HG02610 (cell line): Measurements from ENCODE around the gene PLK5.
"Not testable (repeated sequence)": the region's sequence is repeated elsewhere in the genome, so short reads cannot be mapped to it uniquely, and the experiment has no call there.

Experiments
- ATAC-seq: cut with Tn5 transposase; IDR thresholded peaks from one replicate; pipeline ENCODE4 v1.9.1; 2021; ENCODE audit warnings: mild to moderate bottlenecking, moderate library complexity; ENCODE audit not compliant: unreplicated experiment

PLK5 gene

DNA sequence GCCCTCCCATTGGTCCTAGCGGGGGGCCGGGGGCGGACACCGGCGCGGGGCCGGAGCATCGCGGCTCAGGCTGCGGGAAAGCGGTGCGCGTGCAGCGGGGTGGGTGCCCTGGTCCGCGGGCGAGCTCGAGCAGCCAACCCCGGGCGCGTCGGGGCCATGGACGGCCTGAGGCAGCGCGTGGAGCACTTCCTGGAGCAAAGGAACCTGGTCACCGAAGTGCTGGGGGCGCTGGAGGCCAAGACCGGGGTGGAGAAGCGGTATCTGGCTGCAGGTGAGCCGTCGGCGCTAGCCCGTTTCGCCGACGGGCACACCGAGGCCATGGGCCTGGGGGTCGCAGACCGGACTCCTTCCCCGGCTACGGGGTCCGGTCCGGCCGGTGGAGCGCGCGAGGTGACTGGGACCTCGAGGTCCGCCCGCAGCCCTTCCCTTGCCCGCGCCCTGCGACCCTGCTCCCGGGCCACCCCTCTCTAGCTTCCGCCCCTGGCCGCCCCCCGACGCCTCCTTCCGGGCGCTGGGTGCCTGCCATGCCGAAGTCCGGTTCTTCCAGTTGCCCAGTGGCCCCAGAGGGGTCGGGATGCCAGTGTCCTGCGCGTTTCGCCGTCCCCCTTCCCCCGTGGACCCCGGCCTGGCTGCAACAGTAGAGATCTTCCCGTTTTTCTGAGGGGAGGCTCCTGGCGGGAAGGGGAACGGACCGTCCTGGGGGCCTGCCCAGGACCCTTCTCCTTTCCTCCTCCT, 32.6 kb upstream of the PLK5 start, which contains the start of gene REEP6:
REEP6 (plus strand) TSS at position 68 of the 735 bp plus-strand sequence; CDS start at position 157, 89 bp downstream.
- no peak for ATAC-seq

DNA sequence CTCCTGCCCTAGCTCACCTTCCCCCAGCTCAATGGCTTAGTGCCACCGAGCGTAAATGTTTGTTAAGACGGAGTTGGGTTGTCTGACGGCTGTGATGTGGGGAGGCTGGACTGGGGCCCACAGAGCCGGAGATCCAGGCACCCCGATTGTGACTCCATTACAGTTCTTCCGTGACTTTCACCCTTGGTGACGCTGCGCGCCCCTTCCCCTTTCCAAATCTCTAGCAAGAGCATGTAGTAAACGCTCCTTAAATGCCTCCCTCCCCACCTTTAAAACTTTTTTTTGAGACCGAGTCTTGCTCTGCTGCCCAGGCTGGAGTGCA, 32.1 kb upstream of the PLK5 start:
- ATAC-seq = no peak

DNA sequence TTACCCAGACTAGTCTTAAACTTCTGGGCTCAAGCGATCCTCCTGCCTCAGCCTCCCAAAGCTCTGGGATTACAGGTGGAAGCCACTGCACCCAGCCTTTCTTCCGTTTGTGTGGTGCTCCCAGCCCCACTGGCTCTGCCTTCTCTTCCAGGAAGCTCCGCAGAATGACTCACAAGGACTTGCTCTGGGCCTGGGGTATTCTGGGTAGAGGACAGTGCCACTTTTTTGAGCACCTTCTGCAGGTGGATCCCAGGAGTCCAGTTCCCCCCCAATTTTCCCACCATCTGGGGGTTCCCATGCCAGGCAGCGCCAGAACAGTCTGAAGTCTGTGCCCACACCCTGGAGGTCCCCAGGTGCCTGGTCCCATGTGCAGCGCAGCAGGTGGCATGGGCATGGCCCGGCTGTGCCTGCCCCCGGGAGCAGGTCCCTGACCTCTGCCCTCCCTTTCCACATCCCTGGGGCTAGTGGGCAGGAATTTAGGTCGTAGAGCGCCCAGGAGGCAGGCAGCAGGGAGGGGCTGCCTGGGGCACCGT, 31.3 kb upstream of the PLK5 start:
- no peak for ATAC-seq

DNA sequence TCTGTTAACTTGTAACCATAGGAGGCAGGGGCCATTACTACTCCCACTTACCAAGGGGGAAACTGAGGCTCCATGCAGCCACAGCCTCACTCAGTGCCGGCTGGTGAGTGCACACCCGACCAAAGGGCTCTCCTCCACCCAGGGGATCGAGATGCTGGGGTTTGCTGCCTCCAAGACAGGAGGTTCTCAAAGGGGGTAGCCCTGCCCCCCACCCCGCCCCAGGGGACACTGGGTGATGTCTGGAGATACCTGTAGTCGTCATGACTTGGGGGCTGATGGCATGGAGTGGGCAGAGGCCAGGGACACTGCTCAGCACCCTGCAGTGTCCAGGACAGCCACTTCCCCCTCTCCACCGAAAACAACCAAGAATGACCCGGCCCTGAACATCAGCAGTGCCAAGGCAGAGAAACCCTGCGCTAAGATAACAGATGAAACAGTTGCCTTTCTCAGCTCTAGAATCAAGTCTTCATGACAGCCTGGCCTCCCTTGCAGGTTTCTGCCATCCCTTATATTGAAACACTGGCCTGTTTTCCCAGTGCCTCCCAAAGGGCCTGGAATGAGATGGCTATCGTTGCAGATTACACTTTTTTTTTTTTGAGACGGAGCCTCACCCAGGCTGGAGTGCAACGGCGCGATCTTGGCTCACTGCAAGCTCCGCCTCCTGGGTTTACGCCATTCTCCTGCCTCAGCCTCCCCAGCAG, 29.6 kb upstream of the PLK5 start:
- no peak for ATAC-seq

DNA sequence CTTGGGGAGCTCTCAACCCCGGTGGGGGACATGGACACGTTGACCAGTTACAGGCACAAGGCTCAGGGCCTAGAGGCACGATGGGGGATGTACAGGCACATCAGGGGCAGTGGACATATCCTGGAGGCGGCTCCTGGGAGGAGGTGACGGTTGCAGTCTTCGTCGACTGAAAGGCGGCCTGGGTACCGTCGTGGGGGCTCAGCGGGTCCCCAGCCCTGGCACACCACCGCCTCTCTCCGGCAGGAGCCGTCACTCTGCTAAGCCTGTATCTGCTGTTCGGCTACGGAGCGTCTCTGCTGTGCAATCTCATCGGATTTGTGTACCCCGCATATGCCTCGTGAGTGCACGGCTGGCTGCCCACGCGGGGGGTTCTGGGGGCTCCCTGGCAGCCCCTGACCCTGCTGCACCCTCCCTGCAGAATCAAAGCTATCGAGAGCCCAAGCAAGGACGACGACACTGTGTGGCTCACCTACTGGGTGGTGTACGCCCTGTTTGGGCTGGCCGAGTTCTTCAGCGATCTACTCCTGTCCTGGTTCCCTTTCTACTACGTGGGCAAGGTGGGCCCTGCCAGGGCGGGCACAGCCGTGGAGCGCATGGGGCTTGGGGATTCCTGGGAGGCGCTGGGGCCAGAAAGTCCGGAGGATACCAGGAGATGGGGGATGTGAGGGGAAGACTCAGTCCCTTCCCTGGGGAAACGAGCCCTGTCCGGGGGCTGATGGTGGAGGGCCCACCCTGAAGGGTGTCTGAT, 28.7 kb upstream of the PLK5 start:
- no peak for ATAC-seq

DNA sequence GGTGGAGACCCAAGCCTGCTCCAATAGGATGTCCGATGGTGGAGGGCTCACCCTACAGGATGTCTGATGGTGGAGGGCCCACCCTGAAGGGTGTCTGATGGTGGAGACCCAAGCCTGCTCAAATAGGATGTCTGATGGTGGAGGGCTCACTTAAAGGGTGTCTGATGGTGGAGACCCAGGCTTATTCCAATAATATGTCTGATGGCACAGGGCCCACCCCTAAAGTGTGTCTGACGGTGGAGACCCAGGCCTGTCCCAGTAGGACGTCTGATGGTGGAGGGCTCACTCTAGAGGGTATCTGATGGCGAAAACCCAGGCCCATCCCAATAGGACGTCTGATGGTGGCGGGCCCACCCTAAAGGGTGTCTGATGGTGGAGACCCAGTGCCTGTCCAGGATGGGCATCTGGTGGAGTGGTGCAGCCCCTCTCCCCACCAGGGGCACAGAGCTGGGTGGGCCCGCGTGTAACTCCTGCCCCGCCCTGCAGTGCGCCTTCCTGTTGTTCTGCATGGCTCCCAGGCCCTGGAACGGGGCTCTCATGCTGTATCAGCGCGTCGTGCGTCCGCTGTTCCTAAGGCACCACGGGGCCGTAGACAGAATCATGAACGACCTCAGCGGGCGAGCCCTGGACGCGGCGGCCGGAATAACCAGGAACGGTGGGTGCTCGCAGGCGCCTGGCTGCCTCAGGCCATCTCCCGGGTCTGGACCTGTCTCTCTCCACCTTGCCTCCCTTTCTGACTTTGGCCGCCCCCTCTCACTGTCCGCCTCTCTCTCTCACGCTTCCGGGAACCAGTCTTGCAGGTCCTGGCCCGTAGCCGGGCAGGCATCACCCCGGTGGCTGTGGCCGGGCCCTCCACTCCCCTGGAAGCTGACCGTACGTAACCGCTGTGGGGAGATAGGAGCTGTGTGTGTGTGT, 27.8 kb upstream of the PLK5 start:
- no peak for ATAC-seq

DNA sequence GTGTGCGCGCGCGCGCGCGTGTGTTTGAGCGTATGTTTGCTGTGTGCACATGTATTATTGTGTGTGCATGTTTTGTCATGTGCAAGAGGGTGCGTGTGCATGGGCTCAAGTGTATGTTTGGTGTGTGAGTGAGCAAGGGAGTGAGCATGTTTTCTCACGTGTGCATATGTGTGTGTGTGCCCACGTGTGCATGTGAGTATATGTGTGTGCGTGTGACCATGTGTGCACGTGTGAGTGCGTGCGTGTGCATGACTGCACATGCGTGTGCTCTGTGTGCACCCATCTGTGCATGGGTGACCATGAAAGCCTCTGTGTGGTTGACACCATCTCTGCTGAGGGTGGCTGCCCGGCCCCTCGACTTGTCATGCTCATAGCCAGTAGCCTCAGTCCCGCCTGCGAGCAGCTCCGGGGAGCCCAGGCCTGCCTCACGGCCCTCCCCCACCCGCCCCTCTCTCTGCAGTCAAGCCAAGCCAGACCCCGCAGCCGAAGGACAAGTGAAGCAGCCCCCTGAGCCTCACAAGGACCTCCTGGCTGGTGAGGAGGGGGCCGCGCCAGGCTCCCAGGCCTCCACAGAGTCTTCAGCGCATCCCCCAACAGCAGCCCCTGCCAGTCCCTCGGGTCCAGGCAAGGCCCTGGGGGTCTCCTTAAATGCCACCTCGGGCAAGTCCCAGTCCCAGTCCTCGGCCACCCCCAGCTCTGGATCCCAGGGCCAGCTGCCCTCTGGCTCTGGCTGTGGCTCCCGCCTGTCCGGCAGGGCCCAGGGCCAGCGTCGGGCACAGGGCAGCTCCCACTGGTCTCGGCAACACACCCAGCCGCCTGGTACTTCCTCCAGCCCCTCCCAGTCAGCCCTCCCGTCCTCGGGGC, 26.9 kb upstream of the PLK5 start:
- ATAC-seq = no peak

DNA sequence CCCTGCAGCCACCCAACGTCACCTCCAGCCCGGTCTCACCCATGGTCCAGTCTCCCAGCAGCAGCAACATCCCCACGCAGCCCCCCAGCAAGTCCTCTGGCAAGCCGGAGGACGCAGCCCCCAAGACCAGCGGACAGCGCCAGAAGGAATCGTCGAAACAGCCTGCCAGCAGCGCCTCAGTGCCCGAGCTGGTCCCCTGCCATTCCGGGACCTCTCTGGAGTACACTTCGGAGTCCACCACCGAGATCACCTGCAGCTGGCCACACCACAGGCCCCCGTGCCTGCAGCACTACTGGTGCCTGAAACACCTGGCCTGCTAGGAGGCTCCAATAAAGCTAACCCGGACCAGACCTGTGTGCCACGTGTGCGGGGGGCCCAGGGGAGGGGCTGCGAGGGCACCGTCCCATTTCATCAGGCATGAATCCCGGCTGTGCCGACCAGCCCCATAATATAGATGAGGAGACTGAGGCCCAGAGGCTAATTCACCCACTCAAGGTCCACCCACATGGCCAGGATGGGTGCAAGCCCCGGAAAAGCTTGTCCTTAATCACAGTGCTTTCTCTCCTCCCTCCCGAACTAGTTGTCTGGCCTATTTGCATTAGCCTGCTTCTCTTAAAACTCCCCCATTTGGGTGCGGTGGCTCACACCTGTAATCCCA, 26.2 kb upstream of the PLK5 start:
- no peak for ATAC-seq

DNA sequence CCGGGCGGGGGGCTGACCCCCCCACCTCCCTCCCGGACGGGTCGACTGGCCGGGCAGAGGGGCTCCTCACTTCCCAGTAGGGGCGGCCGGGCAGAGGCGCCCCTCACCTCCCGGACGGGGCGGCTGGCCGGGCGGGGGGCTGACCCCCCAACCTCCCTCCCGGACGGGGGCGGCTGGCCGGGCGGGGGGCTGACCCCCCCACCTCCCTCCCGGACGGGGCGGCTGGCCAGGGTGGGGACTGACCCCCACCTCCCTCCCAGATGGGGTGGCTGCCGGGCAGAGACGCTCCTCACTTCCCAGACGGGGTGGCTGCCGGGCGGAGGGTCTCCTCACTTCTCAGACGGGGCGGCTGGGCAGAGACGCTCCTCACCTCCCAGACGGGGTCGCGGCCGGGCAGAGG, 24.6 kb upstream of the PLK5 start:
- not testable (repeated sequence) for ATAC-seq

DNA sequence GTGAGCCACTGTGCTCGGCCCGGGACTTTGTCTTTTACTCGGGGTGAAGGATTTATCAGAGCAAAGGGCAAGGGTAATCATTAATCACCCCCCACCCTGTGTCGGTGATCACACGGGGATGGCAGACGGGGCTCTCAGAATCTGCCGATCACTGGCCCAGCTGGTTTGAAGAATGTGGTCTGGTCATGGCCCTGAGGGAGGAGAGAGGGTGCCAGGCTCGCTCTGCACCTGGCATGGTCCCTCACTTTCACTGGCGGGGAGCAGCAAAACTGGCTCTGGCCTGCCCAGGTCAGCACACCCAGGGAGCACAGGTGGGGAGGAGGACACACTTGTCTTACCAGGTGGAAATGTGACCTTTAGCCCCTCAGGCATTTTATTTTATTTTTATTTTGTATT, 22.7 kb upstream of the PLK5 start:
- no peak for ATAC-seq

DNA sequence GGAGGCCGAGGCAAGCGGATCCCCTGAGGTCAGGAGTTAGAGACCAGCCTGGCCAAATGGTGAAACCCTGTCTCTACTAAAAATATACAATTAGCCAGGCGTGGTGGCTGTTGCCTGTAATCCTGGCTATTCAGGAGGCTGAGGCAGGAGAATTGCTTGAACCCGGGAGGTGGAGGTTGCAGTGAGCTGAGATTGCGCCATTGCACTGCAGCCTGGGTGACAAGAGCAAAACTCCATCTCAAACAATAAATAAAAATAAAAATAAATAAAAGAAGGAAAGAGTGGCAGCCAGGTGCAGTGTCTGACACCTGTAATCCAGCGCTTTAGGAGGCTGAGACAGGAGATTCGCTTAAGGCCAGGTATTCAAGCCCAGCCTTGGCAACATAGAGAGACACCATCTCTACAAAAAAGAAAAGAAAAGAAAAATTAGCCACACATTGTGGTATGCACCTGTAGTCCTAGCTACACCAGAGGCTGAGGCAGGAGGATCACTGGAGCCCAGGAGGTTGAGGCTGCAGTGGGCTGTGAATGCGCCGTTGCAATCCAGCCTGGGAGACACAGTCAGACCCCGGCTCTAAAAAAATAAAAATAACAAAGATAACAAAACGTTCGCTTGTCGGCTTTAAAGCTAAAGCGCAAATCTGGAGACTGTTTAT, 21.3 kb upstream of the PLK5 start:
- no peak for ATAC-seq

DNA sequence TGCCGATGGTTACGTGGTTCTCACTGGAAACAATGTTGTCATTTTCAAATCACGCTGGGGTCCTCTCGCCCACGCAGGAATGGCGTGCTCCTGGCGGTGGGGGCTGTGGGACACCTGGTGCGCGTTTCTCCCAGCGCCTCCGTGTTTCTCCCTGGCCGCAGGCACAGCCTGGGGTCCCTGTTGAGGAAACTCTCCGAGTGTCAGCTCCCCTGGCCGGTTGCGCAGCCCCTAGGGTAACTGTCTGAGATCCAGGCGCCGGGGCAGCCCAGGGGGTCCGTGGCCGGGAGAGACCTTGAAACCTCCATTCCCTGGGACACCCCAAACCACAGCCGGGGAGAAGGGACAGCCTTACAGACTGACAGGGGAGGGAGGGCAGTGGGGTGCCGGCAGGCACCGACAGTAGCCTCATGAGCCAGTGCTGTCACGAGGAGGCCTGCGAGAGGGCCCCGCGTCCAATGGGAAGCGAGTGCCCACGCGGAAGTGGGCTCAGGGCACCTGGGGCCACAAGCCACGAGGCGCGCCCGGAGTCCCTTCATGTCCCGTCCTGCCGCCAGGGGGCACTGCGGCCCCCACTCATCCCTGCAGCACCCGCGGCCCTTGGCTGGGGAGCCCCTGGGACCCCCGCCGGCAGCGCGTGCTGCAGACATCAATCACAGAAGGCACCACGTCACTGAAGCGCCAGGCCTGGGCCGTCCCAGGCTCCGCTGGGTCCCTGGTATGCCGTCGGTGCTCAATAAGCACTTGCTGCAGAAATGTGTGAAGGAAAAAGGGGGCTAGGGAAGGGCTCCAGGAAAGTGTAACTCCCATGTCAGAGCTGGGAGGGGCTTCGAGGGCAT, 20.6 kb upstream of the PLK5 start:
- ATAC-seq = no peak

DNA sequence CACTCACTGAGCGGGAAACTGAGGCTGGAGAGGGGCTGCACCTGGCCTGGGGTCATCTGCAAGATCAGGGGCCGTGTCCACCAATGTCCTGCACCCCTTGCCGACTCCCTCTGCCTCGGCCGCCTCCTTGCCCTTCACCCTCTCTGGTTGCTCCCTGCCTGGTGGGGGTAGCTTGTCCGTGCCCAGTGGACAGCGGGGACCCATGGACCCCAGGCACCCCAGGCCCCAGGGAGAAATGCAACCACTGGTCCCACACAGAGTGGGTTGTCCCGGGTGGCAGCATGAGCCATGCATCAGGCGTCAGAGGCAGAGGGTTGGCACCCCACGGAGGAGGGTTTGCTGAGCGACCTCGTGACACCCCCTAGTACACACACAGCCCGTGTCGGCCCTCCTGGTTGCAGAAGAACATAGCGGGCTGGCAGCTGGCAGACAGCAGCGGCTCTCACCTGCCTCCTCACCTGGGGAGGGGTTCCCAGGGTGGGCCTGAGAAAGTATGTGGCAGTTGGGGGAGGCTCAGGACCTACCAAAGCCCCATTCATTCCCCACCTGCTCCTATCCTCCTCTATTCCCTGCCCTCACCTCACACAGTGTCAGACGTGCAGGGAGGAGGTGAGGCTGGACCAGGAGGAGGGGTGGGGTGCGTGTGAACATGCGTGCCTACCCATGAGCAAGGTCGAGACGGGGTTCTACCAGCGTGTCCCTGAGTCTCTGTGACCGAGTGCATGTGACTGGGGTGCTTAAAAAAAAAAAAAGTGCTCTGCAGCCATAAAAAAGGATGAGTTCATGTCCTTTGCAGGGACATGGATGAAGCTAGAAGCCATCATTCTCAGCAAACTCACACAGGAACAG, 19.7 kb upstream of the PLK5 start:
- no peak for ATAC-seq

DNA sequence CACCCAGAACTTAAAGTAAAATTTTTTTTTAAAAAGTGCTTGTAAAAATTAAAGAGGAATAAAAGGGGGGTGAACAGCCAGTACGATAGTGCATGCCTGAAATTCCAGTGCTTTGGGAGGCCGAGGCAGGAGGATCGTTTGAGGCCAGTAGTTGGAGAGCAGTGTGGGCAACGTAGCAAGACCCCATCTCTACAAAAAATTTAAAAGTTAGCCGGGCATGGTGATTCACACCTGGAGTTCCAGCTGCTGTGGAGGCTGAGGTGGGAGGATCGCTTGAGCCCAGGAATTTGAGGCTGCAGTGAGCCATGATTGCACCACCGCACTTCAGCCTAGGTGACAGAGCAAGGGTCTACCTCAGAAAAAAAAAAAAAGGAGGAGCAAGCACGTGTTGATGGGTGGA, 18.9 kb upstream of the PLK5 start:
- ATAC-seq = no peak

DNA sequence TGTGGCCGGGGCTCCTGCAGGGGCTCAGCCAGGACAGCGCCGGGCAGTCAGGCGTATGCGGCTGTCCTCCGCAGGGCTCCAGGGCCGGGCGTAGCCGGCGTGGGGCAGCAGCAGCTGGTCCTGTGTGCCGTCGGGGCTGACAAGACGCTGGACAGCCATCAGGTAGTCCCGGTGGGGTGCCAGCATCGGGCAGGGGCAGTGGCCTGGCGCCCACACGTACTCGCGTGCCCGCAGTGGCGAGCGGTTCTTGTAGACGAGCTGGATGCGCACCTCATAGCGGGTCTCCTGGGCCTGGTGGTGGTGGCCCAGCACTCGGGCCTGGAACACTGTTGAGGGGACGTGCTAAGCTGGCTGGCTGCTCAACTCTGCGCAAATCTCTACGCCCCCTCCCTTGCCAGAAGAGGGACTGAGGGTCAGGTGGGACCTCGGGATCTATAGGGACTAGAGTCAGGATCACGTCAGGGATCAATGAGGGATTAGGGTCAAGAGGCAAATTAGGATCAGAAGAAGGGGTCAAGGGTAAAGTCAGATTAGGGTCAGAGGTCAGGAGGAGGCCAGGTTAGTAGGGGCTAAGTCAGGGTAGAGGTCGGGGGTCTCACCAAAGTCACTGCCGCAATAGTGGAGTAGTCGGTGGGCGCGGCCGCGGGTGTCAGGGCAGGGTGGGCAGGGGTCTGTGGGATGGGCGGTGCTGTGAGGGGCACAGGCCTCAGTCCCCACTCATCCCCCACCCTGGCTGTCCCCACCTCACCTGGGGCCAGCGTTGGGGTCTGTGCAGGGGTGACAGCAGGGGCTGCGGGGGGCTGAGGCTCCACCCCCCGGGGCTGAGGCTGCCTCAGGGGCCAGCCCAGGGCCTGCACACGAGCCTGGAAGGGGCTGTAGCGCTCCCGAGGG, 17.6 kb upstream of the PLK5 start:
- no peak for ATAC-seq

DNA sequence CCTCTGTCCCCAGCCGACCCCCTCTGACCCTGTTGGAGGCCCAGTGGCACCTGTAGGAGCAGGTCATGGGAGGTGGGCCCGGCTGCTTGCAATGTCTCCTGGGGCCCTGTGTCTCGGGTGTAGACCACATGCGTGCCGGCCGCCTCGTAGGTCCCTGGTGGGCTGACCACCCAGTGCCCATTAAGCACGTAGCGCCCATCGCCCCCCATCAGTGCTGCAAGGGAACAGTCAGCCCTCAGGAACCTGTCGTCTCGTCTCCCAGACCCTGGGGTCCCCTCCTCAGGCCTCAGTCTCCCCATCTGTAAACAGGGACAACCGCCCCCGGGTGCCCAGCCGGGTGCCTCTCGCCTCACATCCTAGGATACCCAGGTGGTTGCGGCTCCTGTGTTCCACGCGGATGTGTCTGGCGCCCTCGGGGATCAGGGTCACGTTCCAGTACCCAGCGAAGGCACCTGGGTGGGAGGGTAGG, 16.7 kb upstream of the PLK5 start:
- no peak for ATAC-seq
